GM10248 (cell line): ENCODE data around the gene ATXN7L3.

ENCODE experiments used
- CTCF ChIA-PET: fragments of 300-600 bp; sonication (Branson Sonifier 250); formaldehyde crosslinking; extraction: SDS; loops from one replicate; lab custom pipeline; 2021; ENCODE audit warnings: antibody characterized with exemption; lab: Yijun Ruan, JAX
- POLR2A ChIA-PET: fragments of 350-650 bp; sonication (Branson Sonifier 250); formaldehyde crosslinking; extraction: SDS; loops from one replicate; lab custom pipeline; 2020; ENCODE audit warnings: antibody characterized with exemption; lab: Yijun Ruan, JAX
- DNase-seq: peaks from one replicate; pipeline ENCODE4 v3.0.0; 2012; ENCODE audit errors: extremely low spot score
- TF ChIP-seq, protein P1 (sequence below): IDR thresholded peaks from 2 replicates; pipeline ENCODE4 v1.5.1; 2012; ENCODE audit warnings: mild to moderate bottlenecking, low read depth; ENCODE audit errors: extremely low read depth, missing control alignments, control extremely low read depth

The ATXN7L3 gene

DNA sequence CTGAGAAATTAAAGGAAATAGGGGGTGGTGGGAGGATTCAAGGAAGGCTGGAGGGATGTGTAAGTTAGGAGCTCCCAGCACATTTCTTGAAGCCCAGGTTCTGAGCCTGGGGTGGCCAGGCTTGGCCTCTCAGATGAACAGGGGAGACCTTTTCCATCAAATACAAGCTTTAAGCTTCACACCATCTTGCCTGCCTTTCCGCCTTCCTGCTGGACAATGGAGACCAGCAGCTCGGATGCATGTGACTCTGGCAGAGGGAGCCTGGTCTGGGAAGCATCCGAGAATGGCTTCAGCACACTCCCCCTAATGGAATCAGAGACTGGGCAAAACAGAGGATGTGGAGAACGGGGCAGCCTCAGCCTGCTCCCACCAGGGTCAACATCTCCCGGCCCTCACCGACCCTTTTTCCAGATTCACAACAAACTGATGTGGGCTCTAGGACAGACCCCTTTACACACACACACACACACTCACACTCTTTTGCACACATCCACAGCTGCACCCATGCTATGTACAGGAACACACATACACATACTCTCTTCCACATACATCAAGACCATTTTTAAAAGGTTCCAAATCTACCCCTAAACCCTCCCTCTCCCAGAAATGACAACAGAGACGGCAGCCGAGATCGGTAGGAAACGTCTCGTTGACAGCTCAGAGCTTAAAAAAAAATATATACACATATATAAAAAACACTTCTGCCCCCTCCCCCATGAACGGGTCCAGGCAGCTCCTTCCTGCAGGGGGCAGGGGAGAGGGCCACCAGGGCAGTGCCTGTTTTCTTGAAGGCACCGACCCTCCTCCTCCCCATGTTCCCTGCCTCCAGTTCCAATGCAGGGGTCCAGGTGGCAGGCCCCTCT is 6.5 kb upstream of the ATXN7L3 start:
- TF ChIP-seq, protein P1, sequence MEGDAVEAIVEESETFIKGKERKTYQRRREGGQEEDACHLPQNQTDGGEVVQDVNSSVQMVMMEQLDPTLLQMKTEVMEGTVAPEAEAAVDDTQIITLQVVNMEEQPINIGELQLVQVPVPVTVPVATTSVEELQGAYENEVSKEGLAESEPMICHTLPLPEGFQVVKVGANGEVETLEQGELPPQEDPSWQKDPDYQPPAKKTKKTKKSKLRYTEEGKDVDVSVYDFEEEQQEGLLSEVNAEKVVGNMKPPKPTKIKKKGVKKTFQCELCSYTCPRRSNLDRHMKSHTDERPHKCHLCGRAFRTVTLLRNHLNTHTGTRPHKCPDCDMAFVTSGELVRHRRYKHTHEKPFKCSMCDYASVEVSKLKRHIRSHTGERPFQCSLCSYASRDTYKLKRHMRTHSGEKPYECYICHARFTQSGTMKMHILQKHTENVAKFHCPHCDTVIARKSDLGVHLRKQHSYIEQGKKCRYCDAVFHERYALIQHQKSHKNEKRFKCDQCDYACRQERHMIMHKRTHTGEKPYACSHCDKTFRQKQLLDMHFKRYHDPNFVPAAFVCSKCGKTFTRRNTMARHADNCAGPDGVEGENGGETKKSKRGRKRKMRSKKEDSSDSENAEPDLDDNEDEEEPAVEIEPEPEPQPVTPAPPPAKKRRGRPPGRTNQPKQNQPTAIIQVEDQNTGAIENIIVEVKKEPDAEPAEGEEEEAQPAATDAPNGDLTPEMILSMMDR: no peak
- ChIA-PET POLR2A (interaction anchor here (0.8 kb wide), 1 partner anchor 12 kb away, joined by 3 read pairs; no protein-coding TSS in a partner anchor), CTCF (interaction anchor here (0.8 to 2.3 kb wide), 7 partner anchors 9 to 144 kb away, joined by 3 to 7 read pairs (median 4); no protein-coding TSS in a partner anchor)
- DNase-seq: no peak

DNA sequence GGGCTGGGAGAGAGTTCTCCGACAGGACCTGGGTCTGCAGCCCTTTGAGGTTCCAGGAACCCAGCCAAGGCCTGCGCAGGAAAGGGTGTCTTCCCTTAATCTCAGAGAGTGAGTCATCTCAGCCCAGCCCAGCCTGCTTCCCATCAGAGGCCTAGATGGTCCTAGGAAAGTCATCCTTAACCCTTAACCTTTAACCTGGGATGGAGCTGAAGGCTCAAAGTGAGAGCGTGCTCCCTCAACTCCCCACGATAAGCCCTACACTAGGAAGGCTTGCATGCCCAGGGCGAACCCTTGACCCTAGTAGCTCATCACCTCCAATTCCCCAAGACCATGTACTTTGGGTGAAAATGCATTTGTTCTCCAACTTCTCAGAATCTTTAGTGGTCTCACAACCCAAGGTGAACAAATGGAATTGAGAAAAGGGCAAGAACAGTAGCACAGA is 4.8 kb upstream of the ATXN7L3 start:
- ChIA-PET CTCF (interaction anchor here (0.8 to 4.4 kb wide), 19 partner anchors 10 to 330 kb away, joined by 3 to 42 read pairs (median 5); partner anchors contain the start of genes FAM171A2, GRN and SLC25A39), POLR2A (interaction anchor here (1.8 kb wide), 1 partner anchor 123 kb away, joined by 6 read pairs; no protein-coding TSS in a partner anchor)
- no peak for DNase-seq
- TF ChIP-seq, protein P1: no peak

DNA sequence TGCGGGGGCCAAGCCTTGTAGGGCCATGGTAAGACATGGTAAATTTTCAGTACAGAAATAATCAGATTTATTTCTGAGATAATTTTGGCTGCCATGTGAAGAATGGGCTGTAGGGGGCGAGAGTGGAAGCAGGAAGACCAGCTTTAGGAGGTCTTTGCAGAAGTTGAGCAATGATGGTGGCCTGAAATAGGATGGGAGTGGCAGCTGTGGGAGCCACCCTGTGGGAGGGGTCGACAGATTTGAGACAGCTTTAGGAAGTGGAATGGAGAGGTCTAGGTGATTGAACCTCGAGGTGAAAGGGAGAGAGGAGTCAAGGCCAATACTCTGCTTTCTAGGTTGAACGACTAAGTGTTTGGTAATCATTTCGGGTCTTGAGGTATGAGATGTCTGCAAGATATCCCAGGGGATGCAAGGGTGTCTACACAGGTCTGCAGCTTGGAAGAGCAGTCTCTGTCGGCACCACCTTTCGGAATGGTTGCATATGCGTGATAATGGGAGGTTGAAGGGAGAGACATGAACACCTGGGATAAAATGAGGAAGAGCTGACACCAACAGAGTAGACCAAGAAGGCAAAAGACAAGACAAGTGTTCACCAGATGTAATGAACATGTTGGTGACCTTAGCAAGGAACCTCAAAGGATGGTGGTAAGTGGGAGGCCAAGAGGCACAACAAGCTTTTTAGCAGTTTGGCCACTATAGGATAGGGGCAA is 4.2 kb upstream of the ATXN7L3 start:
- ChIA-PET POLR2A (interaction anchor here (1.8 kb wide), 1 partner anchor 123 kb away, joined by 6 read pairs; no protein-coding TSS in a partner anchor), CTCF (interaction anchor here (0.7 to 4.4 kb wide), 23 partner anchors 10 to 330 kb away, joined by 3 to 42 read pairs (median 4); partner anchors contain the start of genes FAM171A2, GRN, SLC25A39 and TMUB2)
- TF ChIP-seq, protein P1: peak; percentile 55
- DNase-seq: peak; percentile 52

DNA sequence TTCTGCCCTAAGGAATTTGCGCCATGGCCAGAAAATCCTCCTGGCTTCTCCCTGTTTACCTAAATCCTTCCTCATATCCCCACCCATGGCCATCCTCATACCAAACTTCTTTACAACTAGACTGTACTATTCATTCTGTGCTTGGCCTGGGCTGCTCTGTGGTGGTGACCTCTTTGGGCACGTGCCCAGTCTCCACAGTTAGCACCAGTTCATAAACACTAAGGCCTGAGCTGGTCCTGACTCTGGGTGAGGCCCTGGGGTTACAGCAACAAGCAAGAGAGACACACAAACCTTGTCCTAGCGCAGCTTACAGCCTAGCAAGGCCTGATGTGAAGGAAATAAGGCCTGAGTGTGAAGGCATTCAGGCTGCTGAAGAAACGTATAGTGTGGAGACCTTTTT is 3.1 kb upstream of the ATXN7L3 start:
- ChIA-PET CTCF (interaction anchor here (1.3 to 6.5 kb wide), 9 partner anchors 8 to 150 kb away, joined by 3 to 61 read pairs (median 9); partner anchors contain the start of gene GRN), POLR2A (interaction anchor here (1.8 kb wide), 1 partner anchor 124 kb away, joined by 6 read pairs; no protein-coding TSS in a partner anchor)
- no peak for DNase-seq
- TF ChIP-seq, protein P1: no peak

DNA sequence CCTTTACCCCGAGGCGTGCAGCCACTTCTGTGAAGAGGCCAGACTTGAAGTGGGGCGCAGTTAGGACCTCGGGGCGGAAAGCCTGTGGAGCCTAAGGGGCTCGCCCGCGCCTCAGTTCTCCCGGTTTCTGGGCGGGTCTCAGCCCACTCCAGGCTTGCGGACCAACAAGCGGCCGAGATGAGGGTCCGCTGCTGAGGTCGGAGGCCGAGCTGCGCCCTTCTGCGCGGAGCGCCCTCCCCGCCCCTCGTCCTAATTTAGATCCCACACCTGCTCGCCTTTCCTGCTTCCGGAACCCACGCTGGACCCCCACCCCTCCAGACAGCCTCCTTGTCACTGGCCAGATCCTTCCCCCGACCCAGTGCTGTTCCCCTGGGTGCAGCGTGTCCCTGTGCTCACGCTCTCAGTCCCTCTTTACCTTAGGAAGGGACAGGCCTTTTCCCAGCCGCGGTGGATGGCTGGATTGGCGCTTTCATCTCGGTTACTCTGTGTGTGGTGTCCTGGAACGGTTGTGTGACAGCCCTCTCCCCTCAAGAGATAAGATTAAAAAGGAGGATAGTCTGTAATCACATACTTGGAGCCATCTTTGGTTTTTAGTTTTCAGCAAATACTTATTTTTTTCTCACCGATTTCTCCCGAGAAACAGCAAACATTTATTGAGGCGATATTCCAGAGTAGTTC is 933 bp upstream of the ATXN7L3 start:
- CTCF ChIA-PET: interaction anchor here (1.4 to 6.5 kb wide), 4 partner anchors 10 to 154 kb away, joined by 4 to 61 read pairs (median 24); no protein-coding TSS in a partner anchor
- TF ChIP-seq, protein P1: no peak
- POLR2A ChIA-PET: interaction anchor here (0.6 to 1.3 kb wide), 2 partner anchors 10 to 21 kb away, joined by 3 to 7 read pairs; no protein-coding TSS in a partner anchor
- no peak for DNase-seq
